ENCODE measurements around the gene FBXO21.
A peak's percentile ranks its signal among the peaks of the same experiment; 100 is the strongest.

FBXO21 gene

DNA sequence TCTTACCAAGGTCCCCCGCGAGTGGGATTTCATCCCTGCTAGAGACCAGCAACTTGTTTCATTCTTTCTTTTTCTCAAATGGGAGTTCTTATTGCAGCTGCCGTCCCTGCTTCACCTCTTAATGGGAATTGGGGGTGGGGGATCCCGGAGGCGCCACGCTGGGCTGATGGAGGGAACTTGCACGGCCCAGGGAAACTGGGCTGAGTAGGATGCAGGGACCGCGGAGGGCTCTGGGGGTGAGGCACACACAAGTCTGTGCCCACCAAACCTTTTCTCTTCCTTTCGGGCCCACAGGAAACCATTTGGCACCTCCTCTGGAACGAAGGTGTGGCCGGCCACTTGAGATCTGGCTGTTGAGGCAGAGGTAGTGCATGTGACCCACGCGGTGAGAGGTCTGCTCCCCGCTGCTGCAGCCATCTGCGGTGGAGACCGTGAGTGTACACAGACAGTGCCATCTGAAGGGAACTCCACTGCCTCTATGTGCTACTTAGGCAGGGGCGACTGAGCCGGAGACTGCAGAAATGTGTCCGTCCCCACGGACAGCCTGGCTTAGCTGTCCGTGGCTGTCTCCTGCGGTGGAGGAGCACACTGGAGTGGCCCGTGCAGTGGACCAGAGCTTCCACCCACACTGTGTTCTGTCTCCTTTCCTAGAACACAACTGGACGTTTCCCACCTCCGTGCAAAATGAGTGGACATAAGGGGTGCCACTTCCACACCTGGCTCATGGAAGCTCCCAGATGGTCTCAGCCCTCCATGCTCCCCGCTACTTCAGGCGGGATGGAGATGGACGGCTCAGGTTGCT, 49.0 kb downstream of the FBXO21 start:
- no peak for DNase-seq (ENCODE audit: low read depth in 2 of 2, low spot score in 1 of 2)

DNA sequence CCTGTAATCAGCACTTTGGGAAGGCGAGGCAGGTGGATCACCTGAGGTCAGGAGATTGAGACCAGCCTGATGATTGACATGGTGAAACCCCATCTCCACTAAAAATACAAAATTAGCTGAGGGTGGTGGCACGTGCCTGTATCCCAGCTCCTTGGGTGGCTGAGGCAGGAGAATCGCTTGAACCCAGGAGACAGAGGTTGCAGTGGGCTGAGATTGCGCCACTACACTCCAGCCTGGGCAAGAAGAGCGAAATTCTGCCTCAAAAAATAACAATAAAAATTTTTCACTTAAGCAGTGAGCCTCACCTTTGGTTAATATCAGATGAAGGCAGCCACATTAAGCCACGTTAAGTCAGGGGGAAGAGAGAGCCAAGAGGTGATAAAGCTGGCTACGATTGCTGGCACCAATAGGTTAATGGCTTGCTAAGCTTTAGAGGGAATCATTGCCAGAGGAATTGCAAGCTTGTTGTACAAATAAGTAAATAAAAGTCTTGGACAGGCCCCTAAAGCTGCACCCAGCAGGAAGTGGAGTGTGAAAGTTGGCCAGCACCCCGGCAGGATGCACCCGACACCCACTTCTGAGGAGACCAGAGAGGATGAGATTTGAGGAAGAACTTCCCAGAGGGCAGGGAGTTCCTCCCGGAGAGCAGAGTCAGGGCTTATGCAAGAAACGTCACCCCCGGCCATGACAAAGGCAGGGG, 49.7 kb downstream of the FBXO21 start:
- no peak for DNase-seq (ENCODE audit: low read depth in 2 of 2, low spot score in 1 of 2)

GRCh38 chr12:117139025-117139717, 51.1 kb downstream of the FBXO21 start:
- DNase-seq (ENCODE audit: low read depth in 2 of 2, low spot score in 1 of 2): no peak

DNA sequence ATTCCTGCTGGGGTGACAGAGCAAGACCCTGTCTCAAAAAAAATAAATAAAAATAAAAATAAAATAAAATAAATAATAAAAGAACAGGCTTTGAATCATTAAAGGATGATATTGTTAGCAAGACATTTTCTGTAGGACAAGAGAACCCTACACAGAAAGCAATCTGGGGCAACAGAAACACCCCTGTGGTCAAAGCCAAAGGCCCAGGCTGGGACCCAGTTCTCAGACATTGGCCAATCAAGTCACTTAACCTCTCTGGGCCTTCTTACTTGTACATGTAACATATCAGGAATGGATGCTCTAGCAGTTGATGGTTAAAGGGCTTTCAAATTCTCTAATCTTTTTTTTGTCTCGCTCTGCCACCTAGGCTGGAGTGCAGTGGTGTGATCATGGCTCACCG, 55.5 kb downstream of the FBXO21 start:
- no peak for DNase-seq (ENCODE audit: low read depth in 2 of 2, low spot score in 1 of 2)

DNA sequence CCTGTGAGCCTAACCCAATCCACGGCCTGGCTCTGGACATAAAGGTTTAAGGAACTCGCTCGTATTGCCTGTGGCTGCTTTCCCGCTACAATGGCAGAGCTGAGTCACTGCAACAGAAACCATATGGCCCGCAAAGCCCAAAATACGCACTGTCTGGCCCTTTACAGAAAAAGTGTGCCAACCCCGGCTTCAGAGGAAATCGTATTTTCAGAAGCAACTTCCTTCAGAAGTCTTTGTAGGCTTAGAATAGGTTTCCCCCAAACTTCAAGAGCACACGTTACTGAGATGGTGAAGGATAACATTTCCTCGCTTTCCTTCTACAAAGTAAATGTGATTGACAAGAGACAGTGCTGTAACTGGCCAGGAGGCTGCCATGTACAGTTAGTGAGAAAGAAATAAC, 56.2 kb downstream of the FBXO21 start:
- peak in 1 of 2 donors; percentile 37 for DNase-seq (ENCODE audit: low read depth in 2 of 2, low spot score in 1 of 2)

- no peak for DNase-seq (ENCODE audit: low read depth in 2 of 2, low spot score in 1 of 2)
These were observed 59.5 kb downstream of the FBXO21 start for GRCh38 chr12:117130801-117131200.

DNA sequence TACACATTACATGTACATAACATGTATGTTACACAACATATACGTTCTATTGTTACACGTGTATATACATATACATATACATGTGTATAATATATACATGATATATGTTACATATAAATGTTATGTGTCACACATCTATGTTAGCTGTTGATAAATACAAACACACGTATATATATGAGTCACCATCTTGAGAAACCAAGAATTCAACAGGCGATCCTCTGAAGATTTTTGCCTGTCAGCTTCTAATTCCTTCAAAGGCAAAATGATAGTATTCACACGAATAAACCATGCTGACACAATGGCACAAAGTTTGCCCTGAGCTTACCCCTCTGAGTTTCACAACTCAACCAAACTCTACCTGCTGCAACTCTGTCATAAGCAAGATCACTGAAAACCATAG, 60.9 kb downstream of the FBXO21 start:
- no peak for DNase-seq (ENCODE audit: low read depth in 2 of 2, low spot score in 1 of 2)

DNA sequence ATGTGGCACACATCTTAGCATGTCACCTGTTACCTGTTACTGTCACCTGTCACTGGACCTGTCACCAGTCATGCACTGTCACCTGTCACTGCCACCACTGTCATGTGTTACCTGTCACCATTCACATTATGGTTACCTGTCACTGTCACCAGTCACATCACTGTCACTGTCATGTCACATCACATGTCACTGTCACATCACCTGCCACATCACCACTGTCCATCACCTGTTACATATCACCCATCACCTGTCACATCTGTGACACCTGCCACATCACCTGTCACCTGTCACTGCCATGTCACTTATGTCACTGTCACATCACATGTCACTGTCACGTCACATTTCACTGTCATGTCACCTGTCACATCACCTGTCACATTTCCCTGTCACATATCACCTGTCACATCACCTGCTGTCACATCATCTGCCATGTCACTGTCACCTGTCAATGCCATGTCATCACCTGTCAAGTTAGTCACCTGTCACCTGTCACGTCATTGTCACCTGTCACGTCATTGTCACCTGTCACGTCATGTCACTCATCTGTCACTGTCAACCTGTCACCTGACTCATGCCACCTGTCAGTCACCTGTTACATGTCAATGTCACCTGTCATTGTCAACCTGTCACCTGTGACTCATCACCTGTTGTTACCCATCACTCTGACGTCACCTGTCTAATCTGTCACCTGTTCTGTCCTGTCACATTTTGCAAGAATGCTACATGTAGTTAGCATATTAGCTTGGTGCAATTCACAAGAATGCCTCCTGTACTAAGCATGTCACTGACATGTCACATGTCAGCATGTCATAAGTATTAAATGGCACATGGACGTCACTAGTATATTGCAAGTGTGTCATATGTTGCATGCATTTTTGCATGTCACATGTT, 62.1 kb downstream of the FBXO21 start:
- no peak for DNase-seq (ENCODE audit: low read depth in 2 of 2, low spot score in 1 of 2)

GRCh38 chr12:117126335-117126734, 63.9 kb downstream of the FBXO21 start:
- no peak for DNase-seq (ENCODE audit: low read depth in 2 of 2, low spot score in 1 of 2)

DNA sequence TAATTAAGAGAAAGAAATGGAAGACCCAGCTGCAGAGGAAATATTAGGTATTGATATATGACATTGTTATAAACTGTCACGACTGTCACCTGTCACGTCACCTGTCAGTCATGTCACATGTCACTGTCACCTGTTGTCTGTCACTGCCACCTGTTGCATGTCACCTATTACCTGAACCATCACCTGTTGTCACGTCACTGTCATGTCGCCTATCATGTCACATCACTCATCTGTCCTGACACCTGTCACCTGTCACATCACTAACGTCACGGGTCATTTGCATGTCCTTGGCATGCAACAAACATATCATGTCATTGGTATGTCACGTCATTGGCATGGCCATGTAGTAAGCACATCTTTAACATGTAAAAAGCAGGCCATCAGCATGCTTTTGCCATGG, 64.5 kb downstream of the FBXO21 start:
- no peak for DNase-seq (ENCODE audit: low read depth in 2 of 2, low spot score in 1 of 2)

GRCh38 chr12:117125272-117125613, 65.0 kb downstream of the FBXO21 start:
- DNase-seq (ENCODE audit: low read depth in 2 of 2, low spot score in 1 of 2): no peak

DNA sequence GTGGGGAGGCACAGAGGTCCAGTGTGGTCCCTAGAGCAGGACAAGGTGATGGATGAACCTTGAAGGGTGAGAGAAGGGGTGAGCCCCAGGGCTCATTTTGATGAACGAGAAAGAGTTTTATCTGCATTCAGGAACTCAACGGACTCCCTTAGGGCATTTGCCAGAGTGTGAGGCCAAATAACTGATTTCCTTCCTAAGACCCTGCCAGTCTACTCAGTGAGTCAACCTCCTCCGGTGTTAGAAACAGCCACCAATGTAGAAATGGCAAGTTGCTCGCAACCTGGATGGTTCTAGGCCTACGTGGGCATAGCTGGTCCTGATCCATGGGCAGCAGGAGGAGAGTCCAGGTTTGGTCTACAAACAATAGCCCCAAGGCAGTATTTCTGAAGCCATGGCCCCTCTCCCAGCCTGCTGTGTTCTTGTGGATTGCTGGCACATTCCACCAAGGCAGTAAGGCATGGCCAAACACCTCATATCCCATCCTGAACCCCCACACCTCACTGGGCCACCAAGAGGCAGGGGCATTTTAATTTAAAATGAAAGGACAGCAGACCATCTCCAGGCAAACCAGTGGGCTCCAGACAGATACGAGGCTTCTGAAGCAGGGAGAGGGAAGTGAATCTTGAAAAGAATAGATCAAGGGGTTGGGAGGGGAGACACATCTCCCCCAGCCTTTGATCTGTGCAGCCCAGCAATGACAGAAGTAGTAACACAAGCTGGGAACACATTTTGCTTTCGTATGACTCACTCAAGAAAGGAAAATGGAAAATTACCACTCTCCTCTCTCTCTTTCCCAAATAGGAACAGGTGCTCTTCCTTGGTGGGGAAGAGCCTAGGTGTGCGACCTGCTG, 65.6 kb downstream of the FBXO21 start:
- no peak for DNase-seq (ENCODE audit: low read depth in 2 of 2, low spot score in 1 of 2)

DNA sequence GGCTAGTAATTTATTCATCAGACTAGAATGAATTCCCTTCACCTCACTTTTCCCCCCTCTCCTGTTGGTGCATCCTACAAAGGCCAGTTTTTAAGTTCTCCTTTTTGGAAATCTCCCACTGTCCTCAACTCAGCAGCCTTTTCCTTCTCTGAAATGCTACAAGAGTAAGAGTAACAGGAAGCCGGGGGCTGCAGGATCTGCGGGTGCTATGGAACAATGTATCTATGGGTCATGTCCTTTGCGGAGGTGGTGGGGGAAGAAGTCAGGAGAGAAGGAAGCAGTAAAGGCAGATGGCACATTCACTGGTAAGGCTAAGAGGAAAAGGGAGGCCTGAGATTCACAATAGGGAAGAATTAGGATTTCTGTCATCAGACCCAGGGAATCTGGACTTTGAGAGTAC, 68.8 kb downstream of the FBXO21 start:
- DNase-seq (ENCODE audit: low read depth in 2 of 2, low spot score in 1 of 2): no peak

DNA sequence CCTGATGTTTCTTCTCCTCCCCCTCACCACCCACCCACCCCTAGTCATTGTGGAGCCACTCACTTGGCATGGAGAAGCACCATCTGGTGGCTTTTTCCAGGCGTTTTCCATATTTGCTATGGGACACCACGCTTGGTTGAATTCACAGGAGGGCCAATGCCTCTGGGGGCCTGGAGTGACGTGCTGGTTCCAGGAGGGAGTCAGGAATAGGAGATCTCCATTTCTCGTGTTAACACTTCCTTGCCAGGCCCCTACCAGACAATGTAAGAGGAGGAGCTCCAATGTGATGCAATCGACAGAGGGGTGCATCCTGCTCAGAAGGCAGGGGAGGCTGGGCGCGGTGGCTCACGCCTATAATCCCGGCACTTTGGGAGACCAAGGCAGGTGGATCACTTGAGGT, 69.5 kb downstream of the FBXO21 start:
- no peak for DNase-seq (ENCODE audit: low read depth in 2 of 2, low spot score in 1 of 2)

DNA sequence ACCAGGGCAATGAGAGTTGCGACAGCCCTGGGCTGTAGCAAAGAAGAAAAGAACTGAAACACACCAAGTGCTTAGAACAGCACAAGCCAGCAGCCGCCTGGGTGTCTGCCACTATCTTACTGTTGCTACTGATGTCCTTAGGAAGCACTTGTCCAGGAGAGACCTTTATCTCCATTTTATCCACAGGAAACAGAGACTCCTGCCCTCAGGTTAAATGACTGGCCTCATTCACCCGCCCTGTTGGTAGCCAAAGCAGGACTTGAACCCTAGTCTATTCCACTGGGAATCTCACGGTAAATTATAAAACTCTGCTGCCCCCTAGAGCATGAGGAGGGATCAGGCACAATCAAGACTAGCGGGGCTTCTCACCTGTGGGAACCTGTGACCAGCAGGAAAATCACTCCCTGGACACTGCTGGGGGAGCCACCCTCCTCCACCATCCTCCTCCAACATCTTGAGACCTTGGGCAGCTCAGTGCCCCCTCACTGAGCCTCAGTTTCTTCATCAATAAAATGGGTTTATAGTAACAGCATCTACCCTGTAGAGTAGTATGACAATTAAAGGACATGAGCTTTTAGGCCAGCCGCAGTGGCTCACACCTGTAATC, 70.6 kb downstream of the FBXO21 start:
- DNase-seq (ENCODE audit: low read depth in 2 of 2, low spot score in 1 of 2): no peak

DNA sequence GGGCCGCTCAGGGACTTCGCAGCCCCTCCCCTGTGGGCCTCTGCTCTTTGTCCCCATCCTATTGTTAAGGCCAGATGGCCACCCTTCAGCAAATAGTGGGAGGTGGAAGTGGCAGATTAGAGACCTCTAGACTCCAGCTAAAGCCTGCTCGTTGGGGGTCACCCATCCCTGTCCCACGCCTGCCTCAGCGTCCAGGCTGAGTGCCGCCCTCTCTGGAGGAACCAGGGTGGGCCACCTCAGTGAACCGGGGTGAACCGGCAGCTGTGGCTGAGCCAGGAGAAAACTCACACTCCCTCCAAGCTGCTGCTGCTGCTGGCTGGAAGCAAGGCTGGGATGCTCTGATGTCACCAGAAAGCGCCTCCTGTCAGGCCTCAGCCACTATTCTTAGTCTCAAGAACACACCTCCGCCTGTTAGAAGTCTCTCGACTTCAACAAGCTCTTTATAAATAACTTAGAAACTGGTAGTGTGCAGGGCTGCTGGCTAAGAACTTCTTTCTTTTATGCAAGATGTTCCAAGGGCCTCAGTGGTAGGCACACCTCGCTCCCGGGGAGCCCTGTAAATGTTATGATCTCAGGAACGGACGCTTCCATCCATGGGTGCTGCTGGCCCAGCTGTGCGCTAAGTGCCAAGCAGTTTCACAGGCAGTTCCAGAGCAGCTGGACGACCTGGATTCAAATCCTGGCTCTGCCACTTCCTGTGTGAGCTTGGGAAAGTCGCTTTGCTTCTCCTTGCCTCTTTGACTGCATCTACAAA, 71.3 kb downstream of the FBXO21 start:
- DNase-seq (ENCODE audit: low read depth in 2 of 2, low spot score in 1 of 2): no peak

DNA sequence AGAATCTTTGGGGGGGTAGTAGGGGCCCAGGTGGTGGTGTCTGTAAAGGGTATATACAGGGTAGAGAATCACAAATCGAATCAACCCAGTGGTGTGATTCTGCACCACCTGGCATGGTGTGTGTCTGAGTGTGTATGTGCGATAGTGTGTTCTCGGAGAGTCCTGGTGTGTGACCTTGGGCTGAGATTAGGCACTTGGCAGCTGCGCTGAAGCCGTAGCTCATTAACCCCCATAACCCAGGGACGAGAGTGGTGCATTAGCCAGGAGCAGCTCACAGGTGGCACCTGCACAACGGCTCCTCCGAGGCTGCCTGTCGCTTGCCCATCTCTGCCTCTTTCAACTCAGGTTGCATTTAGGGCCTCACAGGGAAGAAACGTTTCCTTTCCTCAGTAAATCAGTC, 75.5 kb downstream of the FBXO21 start:
- DNase-seq (ENCODE audit: low read depth in 2 of 2, low spot score in 1 of 2): no peak

GRCh38 chr12:117113231-117113630, 77.0 kb downstream of the FBXO21 start:
- DNase-seq (ENCODE audit: low read depth in 2 of 2, low spot score in 1 of 2): no peak
